Measurements from ENCODE around the gene U2AF2. TPM values are rescaled to one million over a fixed set of nuclear protein-coding genes. Genes with fewer than 3 reads are reported as not detected.

U2AF2 gene
- total RNA-seq, 1 experiment from 2014 or later = 411 TPM

DNA sequence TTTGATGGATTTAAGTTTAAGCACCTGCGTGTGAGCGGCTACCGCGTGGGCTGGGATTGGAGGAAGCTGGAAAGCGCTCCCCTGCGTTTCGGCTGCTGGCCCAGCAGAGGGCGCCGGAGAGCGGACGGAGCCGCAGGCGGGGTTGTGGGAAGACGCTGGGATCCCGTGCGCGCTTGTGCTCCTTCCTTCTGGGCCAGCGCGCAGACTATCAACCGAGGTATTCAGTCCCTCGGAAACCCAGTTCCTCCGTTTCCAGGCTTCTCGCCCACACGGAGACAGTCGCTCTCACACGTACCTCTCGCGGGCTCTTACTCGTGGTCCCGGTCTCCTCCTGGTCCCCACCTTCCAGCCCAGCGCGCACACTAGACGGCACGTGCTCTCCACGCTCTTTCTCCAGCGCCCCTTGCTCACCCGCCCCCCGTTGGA lies 49.0 kb downstream of the U2AF2 start:
- Histone ChIP-seq H3K27ac (ENCODE audit: low read depth, low read length, poor library complexity, severe bottlenecking) (no peak overlapping the region), H3K4me3 (ENCODE audit: low read depth, low read length, poor library complexity, severe bottlenecking) (no peak overlapping the region), H3K36me3 (ENCODE audit: insufficient read depth, low read length, poor library complexity, severe bottlenecking) (peaks cover 5% of the 10 kb centered on the region), H3K27me3 (replicated peaks; ENCODE audit: insufficient read depth, low read depth, low read length, poor library complexity) (no peaks in the 10 kb centered on the region), H3K4me1 (ENCODE audit: insufficient read depth, low read length, poor library complexity, severe bottlenecking) (no peaks in the 10 kb centered on the region), H3K9me3 (ENCODE audit: low read depth, low read length, poor library complexity, severe bottlenecking) (no peaks in the 10 kb centered on the region)
- intact Hi-C loops (cut with micrococcal nuclease; ENCODE audit: unreplicated experiment) = loop anchor here (2.0 kb wide), 1 partner anchor 105 kb away; no protein-coding TSS in a partner anchor
- TF ChIP-seq, protein P1, sequence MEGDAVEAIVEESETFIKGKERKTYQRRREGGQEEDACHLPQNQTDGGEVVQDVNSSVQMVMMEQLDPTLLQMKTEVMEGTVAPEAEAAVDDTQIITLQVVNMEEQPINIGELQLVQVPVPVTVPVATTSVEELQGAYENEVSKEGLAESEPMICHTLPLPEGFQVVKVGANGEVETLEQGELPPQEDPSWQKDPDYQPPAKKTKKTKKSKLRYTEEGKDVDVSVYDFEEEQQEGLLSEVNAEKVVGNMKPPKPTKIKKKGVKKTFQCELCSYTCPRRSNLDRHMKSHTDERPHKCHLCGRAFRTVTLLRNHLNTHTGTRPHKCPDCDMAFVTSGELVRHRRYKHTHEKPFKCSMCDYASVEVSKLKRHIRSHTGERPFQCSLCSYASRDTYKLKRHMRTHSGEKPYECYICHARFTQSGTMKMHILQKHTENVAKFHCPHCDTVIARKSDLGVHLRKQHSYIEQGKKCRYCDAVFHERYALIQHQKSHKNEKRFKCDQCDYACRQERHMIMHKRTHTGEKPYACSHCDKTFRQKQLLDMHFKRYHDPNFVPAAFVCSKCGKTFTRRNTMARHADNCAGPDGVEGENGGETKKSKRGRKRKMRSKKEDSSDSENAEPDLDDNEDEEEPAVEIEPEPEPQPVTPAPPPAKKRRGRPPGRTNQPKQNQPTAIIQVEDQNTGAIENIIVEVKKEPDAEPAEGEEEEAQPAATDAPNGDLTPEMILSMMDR (conservative IDR thresholded peaks at IDR 0.05; ENCODE audit: low read depth, low read length) = peak; percentile 88
- no peak for TF ChIP-seq EZH2 (IDR thresholded peaks at IDR 0.05; ENCODE audit: borderline replicate concordance, low read depth, low read length, poor library complexity, severe bottlenecking)
- peak; percentile 66 for DNase-seq (ENCODE audit: low spot score)
- POLR2A ChIA-PET (ENCODE audit: low non-redundant PET) = no interaction called here
- CTCF ChIA-PET = interaction anchor here (0.6 to 1.4 kb wide), 2 partner anchors 13 to 106 kb away, joined by 3 to 5 read pairs; no protein-coding TSS in a partner anchor
- no TSS peak for BruUV-seq (replicated peaks)

DNA sequence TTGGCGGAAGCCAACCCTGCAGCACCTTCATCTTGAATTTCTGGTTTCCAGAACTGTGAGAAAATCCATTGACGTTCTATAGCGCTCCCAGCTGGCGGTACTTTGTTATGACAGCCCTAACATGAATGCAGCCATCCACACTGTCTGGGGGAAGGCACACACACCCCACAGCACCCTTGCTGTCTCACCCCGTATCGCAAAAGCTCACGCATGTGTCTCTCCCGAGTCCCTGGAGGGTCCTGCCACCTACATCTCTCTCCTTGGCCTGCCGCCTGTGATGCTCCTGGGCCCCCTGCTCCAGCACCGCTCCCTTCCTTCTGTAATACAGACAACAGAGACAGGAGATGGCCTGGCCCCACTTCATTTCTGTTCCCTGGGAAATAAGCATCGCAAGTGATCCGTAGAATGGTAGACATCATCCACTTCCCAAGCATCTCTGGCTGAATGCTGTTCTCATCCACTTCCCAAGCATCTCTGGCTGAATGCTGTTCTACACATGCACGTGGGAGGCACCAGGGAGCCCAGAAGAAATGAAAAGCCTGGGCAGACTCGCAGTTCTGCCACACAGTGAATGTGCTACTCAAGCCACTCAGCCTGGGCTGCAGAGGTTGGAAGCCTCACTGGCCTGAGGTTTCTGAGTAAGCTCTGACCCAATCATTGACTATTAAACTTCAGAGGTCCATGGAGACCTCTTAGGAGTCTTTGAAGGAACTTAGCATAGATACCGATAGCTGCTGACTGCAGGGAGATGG lies 49.8 kb downstream of the U2AF2 start:
- Histone ChIP-seq H3K4me1 (ENCODE audit: insufficient read depth, low read length, poor library complexity, severe bottlenecking) (no peaks in the 10 kb centered on the region), H3K4me3 (ENCODE audit: low read depth, low read length, poor library complexity, severe bottlenecking) (no peak overlapping the region), H3K27me3 (replicated peaks; ENCODE audit: insufficient read depth, low read depth, low read length, poor library complexity) (no peaks in the 10 kb centered on the region), H3K9me3 (ENCODE audit: low read depth, low read length, poor library complexity, severe bottlenecking) (no peaks in the 10 kb centered on the region), H3K36me3 (ENCODE audit: insufficient read depth, low read length, poor library complexity, severe bottlenecking) (peaks cover 5% of the 10 kb centered on the region), H3K27ac (ENCODE audit: low read depth, low read length, poor library complexity, severe bottlenecking) (no peak overlapping the region)
- intact Hi-C loops (cut with micrococcal nuclease; ENCODE audit: unreplicated experiment) = no loop called here
- ChIA-PET POLR2A (ENCODE audit: low non-redundant PET) (no interaction called here), CTCF (interaction anchor here (0.5 kb wide), 1 partner anchor 70 kb away, joined by 5 read pairs; no protein-coding TSS in a partner anchor)
- no TSS peak for BruUV-seq (replicated peaks)
- peak; percentile 22 for DNase-seq (ENCODE audit: low spot score)
- TF ChIP-seq, protein P1 (conservative IDR thresholded peaks at IDR 0.05; ENCODE audit: low read depth, low read length) = no peak; the same call in 1 of the 2 replicates
- no peak for TF ChIP-seq EZH2 (IDR thresholded peaks at IDR 0.05; ENCODE audit: borderline replicate concordance, low read depth, low read length, poor library complexity, severe bottlenecking)

- Histone ChIP-seq H3K4me1 (ENCODE audit: insufficient read depth, low read length, poor library complexity, severe bottlenecking) (no peaks in the 10 kb centered on the region), H3K27ac (ENCODE audit: low read depth, low read length, poor library complexity, severe bottlenecking) (no peak overlapping the region), H3K9me3 (ENCODE audit: low read depth, low read length, poor library complexity, severe bottlenecking) (no peaks in the 10 kb centered on the region), H3K36me3 (ENCODE audit: insufficient read depth, low read length, poor library complexity, severe bottlenecking) (peaks cover 5% of the 10 kb centered on the region), H3K4me3 (ENCODE audit: low read depth, low read length, poor library complexity, severe bottlenecking) (no peak overlapping the region), H3K27me3 (replicated peaks; ENCODE audit: insufficient read depth, low read depth, low read length, poor library complexity) (no peaks in the 10 kb centered on the region)
- no TSS peak for BruUV-seq (replicated peaks)
- TF ChIP-seq, protein P1 (conservative IDR thresholded peaks at IDR 0.05; ENCODE audit: low read depth, low read length) = no peak
- TF ChIP-seq EZH2 (IDR thresholded peaks at IDR 0.05; ENCODE audit: borderline replicate concordance, low read depth, low read length, poor library complexity, severe bottlenecking) = no peak
- ChIA-PET CTCF (no interaction called here), POLR2A (ENCODE audit: low non-redundant PET) (no interaction called here)
- intact Hi-C loops (cut with micrococcal nuclease; ENCODE audit: unreplicated experiment) = no loop called here
- no peak for DNase-seq (ENCODE audit: low spot score)
These were observed 51.1 kb downstream of the U2AF2 start for GRCh38 chr19:55705972-55706371.
